ENCODE data around the gene LRRC8C. TPM values are rescaled to one million over a fixed set of nuclear protein-coding genes. Genes with fewer than 3 reads are reported as not detected.

Gene LRRC8C
- polyA plus RNA-seq, 4 donors, result 6.8 to 10.3 (median 8.4) TPM

GRCh38 chr1:89727517-89728312, 94.8 kb downstream of the LRRC8C start:
- DNase-seq (ENCODE audit: low read depth in 4 of 4, low spot score in 3 of 4), result no peak

GRCh38 chr1:89728381-89728780, 95.5 kb downstream of the LRRC8C start:
- DNase-seq (ENCODE audit: low read depth in 4 of 4, low spot score in 3 of 4), result no peak

GRCh38 chr1:89732206-89732605, 99.3 kb downstream of the LRRC8C start:
- DNase-seq (ENCODE audit: low read depth in 4 of 4, low spot score in 3 of 4), result no peak

- DNase-seq (ENCODE audit: low read depth in 4 of 4, low spot score in 3 of 4), result no peak
Measured at GRCh38 chr1:89732643-89733222, 99.8 kb downstream of the LRRC8C start.

DNA sequence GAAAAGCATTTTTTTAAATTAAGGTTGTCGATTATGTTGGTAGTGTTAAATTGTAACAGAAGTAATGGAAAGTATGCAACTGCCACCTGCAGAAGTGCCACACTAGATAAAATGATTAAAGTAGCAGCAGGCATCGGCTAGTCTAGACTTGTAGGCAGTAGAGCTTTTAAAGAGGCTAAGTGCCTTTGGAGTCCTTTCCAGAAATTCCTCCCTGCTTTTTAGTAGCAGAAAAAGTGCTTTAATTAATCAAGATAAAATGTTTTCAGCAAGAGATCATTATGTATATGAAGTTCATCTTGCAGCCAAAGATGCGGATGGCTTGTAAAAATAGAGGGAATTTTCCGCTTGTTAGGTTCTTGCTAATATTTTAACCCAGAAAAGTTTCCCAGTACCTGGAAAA, 100.8 kb downstream of the LRRC8C start:
- no peak for DNase-seq (ENCODE audit: low read depth in 4 of 4, low spot score in 3 of 4)

DNA sequence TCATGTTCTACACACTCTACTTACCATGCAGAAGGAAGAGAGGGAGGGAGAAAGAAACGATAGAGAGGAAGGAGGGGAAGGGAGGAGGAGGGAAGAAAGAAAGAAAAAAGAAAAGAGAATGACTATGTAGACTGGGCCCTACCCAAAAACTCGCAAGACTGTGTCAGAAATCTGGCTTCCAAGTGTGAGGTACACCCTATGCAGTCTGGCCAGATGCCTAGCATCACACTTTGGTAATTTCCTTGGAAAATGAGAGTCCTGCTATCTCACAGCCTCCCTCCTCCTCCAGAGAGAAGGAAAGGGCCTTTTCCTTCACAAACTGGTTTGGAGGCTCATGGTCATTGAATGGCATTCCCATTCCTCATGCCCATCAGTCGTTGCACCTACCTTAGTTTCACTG, 101.5 kb downstream of the LRRC8C start:
- DNase-seq (ENCODE audit: low read depth in 4 of 4, low spot score in 3 of 4), result no peak

GRCh38 chr1:89735479-89735878, 102.6 kb downstream of the LRRC8C start:
- no peak for DNase-seq (ENCODE audit: low read depth in 4 of 4, low spot score in 3 of 4)

- no peak for DNase-seq (ENCODE audit: low read depth in 4 of 4, low spot score in 3 of 4)
Measured at GRCh38 chr1:89736937-89737733, 104.2 kb downstream of the LRRC8C start.

GRCh38 chr1:89737985-89738510, 105.1 kb downstream of the LRRC8C start:
- no peak for DNase-seq (ENCODE audit: low read depth in 4 of 4, low spot score in 3 of 4)

DNA sequence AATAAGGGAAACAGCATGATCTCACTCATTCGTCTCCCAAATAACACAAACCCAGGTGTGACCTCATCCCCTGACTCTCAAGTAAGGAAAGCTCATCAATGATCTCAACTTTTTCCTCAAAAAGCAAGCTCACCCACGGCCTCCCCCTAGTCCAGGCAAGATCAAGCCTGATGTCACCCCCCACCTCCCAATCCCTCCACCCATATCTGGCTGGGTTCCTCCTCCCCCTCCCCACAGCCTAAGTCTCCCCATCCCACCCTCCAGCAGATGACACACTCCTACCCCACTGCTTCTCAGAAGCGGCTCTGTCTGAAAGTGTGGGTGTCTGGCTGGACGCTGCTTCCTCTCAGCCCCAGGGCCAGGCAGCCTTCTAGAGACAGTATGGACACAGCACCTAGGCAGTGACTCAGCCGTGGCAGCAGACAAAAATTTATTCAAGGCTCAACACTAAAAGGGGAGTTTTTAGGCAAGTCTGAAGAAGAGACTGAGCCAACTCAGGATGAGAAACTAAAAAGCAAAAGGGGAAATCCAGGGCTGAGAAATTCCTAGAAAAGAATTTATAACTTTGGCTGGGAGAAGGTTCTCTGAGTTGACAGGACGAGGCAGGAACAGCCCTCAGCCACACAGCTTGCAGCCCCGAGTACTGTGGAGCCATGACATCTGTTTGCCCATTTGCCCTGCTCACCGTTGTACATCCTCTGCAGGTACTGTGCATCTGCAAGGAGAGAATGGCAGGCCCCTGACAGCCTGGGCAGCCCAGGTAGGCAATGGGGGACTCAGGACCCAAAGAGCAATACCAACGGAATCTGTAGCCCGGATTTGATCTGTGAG, 106.3 kb downstream of the LRRC8C start:
- no peak for DNase-seq (ENCODE audit: low read depth in 4 of 4, low spot score in 3 of 4)

DNA sequence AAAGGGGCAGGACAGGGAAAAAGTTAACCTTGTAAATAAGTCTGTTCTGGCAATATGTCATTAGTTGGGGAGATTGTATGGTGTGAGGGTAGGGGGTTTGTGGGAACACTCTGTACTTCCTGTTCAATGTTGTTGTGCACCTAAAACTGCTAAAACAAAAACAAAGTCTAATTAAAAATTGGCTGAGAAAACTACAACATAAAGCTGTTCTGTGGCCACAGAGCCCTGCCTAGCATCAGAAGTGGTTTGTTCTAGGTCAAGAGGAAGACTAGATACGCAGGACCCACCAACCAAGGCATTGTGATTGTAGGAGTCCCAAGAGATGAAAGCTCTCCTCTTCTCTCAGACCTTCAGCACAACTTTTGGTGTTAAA, 106.9 kb downstream of the LRRC8C start:
- DNase-seq (ENCODE audit: low read depth in 4 of 4, low spot score in 3 of 4), result no peak

DNA sequence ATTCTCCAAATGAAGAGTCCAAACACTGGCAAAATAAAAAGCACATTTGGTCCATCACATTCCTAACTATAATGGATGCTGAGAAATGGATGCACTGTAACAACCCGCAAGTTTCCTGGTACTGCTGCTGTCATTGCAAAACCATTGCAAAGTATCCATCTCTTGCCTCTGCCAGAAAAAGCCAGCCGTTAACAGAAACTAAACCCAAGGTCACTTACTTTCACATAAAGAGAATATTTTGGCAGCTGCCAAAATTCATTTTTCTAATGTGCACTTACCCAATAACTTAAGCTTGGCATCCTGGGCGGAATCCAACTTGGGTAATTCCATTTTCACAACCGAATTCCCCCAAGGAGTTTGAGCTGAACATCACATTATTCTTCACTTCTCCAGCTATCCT, 110.9 kb downstream of the LRRC8C start:
- DNase-seq (ENCODE audit: low read depth in 4 of 4, low spot score in 3 of 4), result no peak

GRCh38 chr1:89746424-89747149, 113.7 kb downstream of the LRRC8C start:
- no peak for DNase-seq (ENCODE audit: low read depth in 4 of 4, low spot score in 3 of 4)

DNA sequence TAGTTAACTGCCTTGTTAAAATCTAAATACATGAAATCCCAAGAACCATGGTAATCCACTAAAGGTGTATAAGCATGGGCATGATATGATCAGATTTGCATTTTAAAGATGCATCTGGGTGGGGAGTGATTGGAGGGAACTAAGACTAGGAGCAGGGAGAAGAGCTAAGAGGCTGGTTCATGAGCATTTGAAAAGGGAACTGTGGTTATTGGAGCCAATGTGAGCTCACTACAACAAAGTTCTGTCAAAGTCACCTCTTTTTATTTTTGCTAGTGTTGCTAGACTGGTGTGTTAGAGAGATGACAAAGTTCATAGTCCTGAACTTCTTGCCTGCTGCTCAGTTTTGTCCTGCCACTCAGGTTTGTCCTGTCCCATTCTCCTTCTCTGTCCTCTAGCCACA, 120.8 kb downstream of the LRRC8C start:
- no peak for DNase-seq (ENCODE audit: low read depth in 4 of 4, low spot score in 3 of 4)

- no peak for DNase-seq (ENCODE audit: low read depth in 4 of 4, low spot score in 3 of 4)
Measured at GRCh38 chr1:89754518-89754917, 121.6 kb downstream of the LRRC8C start.

GRCh38 chr1:89755591-89755990, 122.7 kb downstream of the LRRC8C start:
- no peak for DNase-seq (ENCODE audit: low read depth in 4 of 4, low spot score in 3 of 4)

DNA sequence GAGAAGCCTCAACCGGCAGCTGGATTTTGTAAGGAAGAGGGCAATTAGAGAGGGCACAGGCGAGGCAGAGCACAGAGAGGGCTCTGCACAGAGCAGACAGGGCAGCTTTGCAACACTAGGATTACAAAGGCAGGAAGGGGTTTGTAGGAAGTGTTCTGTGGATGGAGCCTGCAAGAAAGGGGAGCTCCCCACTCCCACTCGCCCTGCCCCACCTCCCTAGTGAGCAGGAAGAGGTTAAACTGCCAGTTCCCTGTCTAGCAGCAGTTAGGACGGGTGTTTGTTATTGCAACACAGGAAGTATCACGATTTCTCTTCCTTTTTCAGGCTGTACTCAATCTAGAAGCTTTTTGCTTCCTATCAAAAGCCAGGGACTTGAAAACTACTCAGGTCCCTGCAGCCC, 124.6 kb downstream of the LRRC8C start:
- DNase-seq (ENCODE audit: low read depth in 4 of 4, low spot score in 3 of 4), result peak in 1 of 4 donors; percentile 21

DNA sequence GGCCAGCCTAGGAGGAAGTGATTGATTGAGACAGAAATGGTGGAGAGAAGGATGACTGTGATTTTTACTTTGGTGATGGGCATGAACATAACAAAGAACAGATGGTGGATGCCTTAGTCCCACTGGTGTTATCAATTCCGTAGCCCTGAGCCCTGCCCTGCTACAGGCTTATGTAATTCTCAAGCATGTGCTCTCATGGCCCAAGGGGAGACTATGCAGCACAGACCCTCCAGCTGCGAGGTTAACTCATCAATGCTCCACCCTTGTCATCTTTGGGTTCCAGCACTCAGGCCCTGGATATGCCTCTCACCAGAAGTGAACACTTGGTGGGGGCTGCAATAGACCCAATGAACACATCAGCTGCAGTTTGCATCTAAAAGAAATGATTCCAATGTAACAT, 125.2 kb downstream of the LRRC8C start:
- DNase-seq (ENCODE audit: low read depth in 4 of 4, low spot score in 3 of 4), result no peak

GRCh38 chr1:89759036-89759435, 126.1 kb downstream of the LRRC8C start:
- no peak for DNase-seq (ENCODE audit: low read depth in 4 of 4, low spot score in 3 of 4)

DNA sequence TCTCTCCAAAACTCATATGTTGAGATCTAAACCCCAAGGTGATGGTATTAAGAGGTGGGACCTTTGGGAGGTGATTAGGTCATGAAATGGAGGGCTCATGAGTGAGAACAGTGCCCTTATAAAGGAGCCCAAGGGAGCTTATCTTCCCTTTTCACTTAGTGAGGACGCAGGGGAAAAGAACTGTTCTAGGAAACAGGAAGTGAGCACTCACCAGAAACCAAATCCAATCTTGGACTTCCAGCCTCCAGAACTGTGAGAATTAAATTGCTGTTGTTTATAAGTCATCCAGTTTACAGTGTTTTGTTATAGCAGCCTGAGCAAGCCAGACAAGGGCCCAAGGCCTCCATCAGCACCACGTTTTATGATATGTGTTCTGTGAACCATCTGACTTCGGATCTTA, 127.6 kb downstream of the LRRC8C start:
- DNase-seq (ENCODE audit: low read depth in 4 of 4, low spot score in 3 of 4), result no peak

All from left renal pelvis (tissue), 4 donors.